COLO668 (cell line): ENCODE results near the gene REEP5.

Experiments used
- DNase-seq: peaks from one replicate; lab custom pipeline; 2025; ENCODE audit not compliant: unreplicated experiment; lab: John Stamatoyannopoulos, UW

REEP5 gene

GRCh38 chr5:112848116-112848811 lies 73.8 kb downstream of the REEP5 start:
- DNase-seq, result no peak

GRCh38 chr5:112847306-112847705 lies 74.7 kb downstream of the REEP5 start:
- DNase-seq, result no peak

GRCh38 chr5:112846556-112846955 lies 75.5 kb downstream of the REEP5 start:
- no peak for DNase-seq

GRCh38 chr5:112844489-112844888 lies 77.5 kb downstream of the REEP5 start:
- DNase-seq, result no peak

GRCh38 chr5:112833971-112834370 lies 88.1 kb downstream of the REEP5 start:
- no peak for DNase-seq

GRCh38 chr5:112830378-112830777 lies 91.6 kb downstream of the REEP5 start:
- no peak for DNase-seq
